GM12878 (cell line): Measurements from ENCODE around the gene AOAH. TPM values are rescaled to one million over a fixed set of nuclear protein-coding genes. Genes with fewer than 3 reads are reported as not detected.

Experiments used
- ATAC-seq: fragments of 200-7000 bp; cut with Tn5 transposase; 3 replicates; pipeline ENCODE4 v1.9.1; 2020; ENCODE audit warnings: mild to moderate bottlenecking, moderate library complexity
- BruUV-seq: library from RNA; stranded (reverse); fragments of 400-500 nt; replicated peaks from 2 replicates; lab custom pipeline; 2021; lab: Mats Ljungman, UMichigan
- CTCF ChIA-PET: fragments of 300-600 bp; sonication (Branson Sonifier 250); formaldehyde crosslinking; extraction: SDS; loops from one replicate; lab custom pipeline; 2021; ENCODE audit warnings: inconsistent platforms; lab: Yijun Ruan, JAX
- POLR2A ChIA-PET: fragments of 350-600 bp; formaldehyde crosslinking; extraction: SDS; loops from one replicate; lab custom pipeline; 2021; ENCODE audit warnings: inconsistent platforms; lab: Charles Lee
- RAD21 ChIA-PET: fragments of 300-600 bp; sonication (Branson Sonifier 250); formaldehyde crosslinking; loops from one replicate; lab custom pipeline; 2023; ENCODE audit warnings: antibody characterized with exemption; ENCODE audit not compliant: unreplicated experiment; lab: Charles Lee
- SMC1A ChIA-PET: fragments of 300-600 bp; sonication (Branson Sonifier 250); formaldehyde crosslinking; loops from one replicate; lab custom pipeline; 2023; ENCODE audit not compliant: unreplicated experiment, uncharacterized antibody; lab: Charles Lee
- DNase-seq: peaks from one replicate; pipeline ENCODE4 v3.0.0-alpha.2; 2011; ENCODE audit warnings: low read depth, low spot score
- FAIRE-seq: peaks from 3 replicates; lab custom pipeline; 2011; peaks lifted over from hg19 to GRCh38; lab: Jason Lieb, UNC
- H2AFZ ChIP-seq: 2 replicates; pipeline ENCODE4 v1.6.0; 2011; ENCODE audit warnings: low read depth, low read length, control low read depth; ENCODE audit not compliant: control insufficient read depth
- H3K27ac ChIP-seq: 2 replicates; pipeline ENCODE4 v1.5.1; 2011; ENCODE audit warnings: control low read depth; ENCODE audit not compliant: control insufficient read depth, insufficient read depth
- H3K27me3 ChIP-seq, 2 experiments: replicated peaks in 1 of 2; 2 replicates each; pipeline versions ENCODE4 v1.6.0 to v1.6.1; 2011; ENCODE audit warnings: low read length in 1 of 2; ENCODE audit not compliant: control insufficient read depth in 2 of 2, insufficient read depth in 2 of 2
- H3K36me3 ChIP-seq, 2 experiments: 2 replicates each; pipeline ENCODE4 v1.5.1; 2011; ENCODE audit warnings: low read length in 1 of 2; ENCODE audit not compliant: control insufficient read depth in 2 of 2, insufficient read depth in 2 of 2
- H3K4me1 ChIP-seq: 2 replicates; pipeline ENCODE4 v1.6.1; 2011; ENCODE audit warnings: mild to moderate bottlenecking, low read length, moderate library complexity, mixed read lengths; ENCODE audit not compliant: control insufficient read depth, insufficient read depth
- H3K4me2 ChIP-seq: 2 replicates; pipeline ENCODE4 v1.6.0; 2011; ENCODE audit warnings: control low read depth; ENCODE audit not compliant: control insufficient read depth, insufficient read depth
- H3K4me3 ChIP-seq: fragments of 200-600 bp; sonication (generic); 2 replicates; pipeline ENCODE4 v1.5.1; 2016
- H3K79me2 ChIP-seq: 2 replicates; pipeline ENCODE4 v1.6.0; 2011; ENCODE audit warnings: low read length; ENCODE audit not compliant: control insufficient read depth, insufficient read depth
- H3K9ac ChIP-seq: 2 replicates; pipeline ENCODE4 v1.8.0; 2011; ENCODE audit warnings: low read length, control low read depth, mixed read lengths; ENCODE audit not compliant: control insufficient read depth, insufficient read depth
- H3K9me3 ChIP-seq: replicated peaks from 3 replicates; pipeline ENCODE4 v1.5.1; 2011; ENCODE audit warnings: mild to moderate bottlenecking, low read length; ENCODE audit not compliant: control insufficient read depth, insufficient read depth
- H4K20me1 ChIP-seq: 2 replicates; pipeline ENCODE4 v1.6.0; 2011; ENCODE audit not compliant: control insufficient read depth, insufficient read depth
- BCL3 ChIP-seq: IDR thresholded peaks from 2 replicates; pipeline ENCODE4 v1.6.1; 2011; ENCODE audit warnings: borderline replicate concordance, low read depth, mild to moderate bottlenecking, moderate library complexity, low read length; ENCODE audit not compliant: insufficient read depth, poor library complexity, severe bottlenecking
- CBX5 ChIP-seq: sonication (generic); IDR thresholded peaks from 2 replicates; pipeline ENCODE4 v1.6.1; 2016; ENCODE audit warnings: low read depth, moderate library complexity, mild to moderate bottlenecking, inconsistent platforms
- CHD2 ChIP-seq: IDR thresholded peaks from 2 replicates; pipeline ENCODE4 v1.6.1; 2011; ENCODE audit warnings: low read depth, low read length, improper control_type of control experiment, borderline replicate concordance
- CTCF ChIP-seq, 3 experiments: IDR thresholded peaks in 2 of 3; conservative IDR thresholded peaks in 1 of 3; 2 replicates each; pipeline ENCODE4 v1.5.1; 2011; ENCODE audit warnings: low read depth in 3 of 3, low read length in 3 of 3, mild to moderate bottlenecking in 3 of 3, control low read depth in 2 of 3, moderate library complexity in 2 of 3, inconsistent platforms in 1 of 3, mixed read lengths in 1 of 3; ENCODE audit not compliant: control insufficient read depth in 2 of 3, insufficient read depth in 1 of 3; ENCODE audit errors: extremely low read depth in 1 of 3
- IRF5 ChIP-seq: fragments of 450-650 bp; IDR thresholded peaks from 2 replicates; pipeline ENCODE4 v1.6.1; 2017; ENCODE audit warnings: borderline replicate concordance
- KDM1A ChIP-seq: fragments of 200-600 bp; sonication (generic); IDR thresholded peaks from 2 replicates; pipeline ENCODE4 v1.6.1; 2016; ENCODE audit warnings: borderline replicate concordance
- PAX8 ChIP-seq: fragments of 450-650 bp; IDR thresholded peaks from 2 replicates; pipeline ENCODE4 v1.6.1; 2017; ENCODE audit warnings: mild to moderate bottlenecking, moderate library complexity
- POLR2A ChIP-seq: IDR thresholded peaks from 2 replicates; pipeline ENCODE4 v1.6.1; 2011; ENCODE audit warnings: low read depth, mild to moderate bottlenecking, low read length
- SMAD1 ChIP-seq: fragments of 450-650 bp; IDR thresholded peaks from 2 replicates; pipeline ENCODE4 v1.6.1; 2018; ENCODE audit warnings: mild to moderate bottlenecking, low read depth; ENCODE audit not compliant: partially characterized antibody
- SMC3 ChIP-seq: IDR thresholded peaks from 2 replicates; pipeline ENCODE4 v1.6.1; 2011; ENCODE audit warnings: low read length, improper control_type of control experiment, borderline replicate concordance
- WGBS: methylation state at CpG from one replicate; pipeline ENCODE4 v1.1.6; 2016; ENCODE audit warnings: low lambda C conversion rate; ENCODE audit not compliant: insufficient replicate concordance, insufficient coverage; ENCODE audit errors: missing lambda C conversion rate; 5-methylcytosine and 5-hydroxymethylcytosine counted together
- in situ Hi-C: fragments of 300-500 bp; cut with MboI; formaldehyde crosslinking; loops from 9 replicates; pipeline ENCODE4 v1.14.3; 2018; ENCODE audit warnings: mixed read lengths
- intact Hi-C: fragments of 100-400 bp; cut with micrococcal nuclease; formaldehyde crosslinking; loops from one replicate; pipeline ENCODE4 v1.14.2; 2022; ENCODE audit not compliant: unreplicated experiment
- polyA plus RNA-seq, 11 experiments: library from polyadenylated mRNA; depleted of rRNA in 4 of 11; unstranded in 6 of 11; stranded (reverse) in 5 of 11; fragments of >200 nt; fragmentation: Nextera tagmentation in 4 of 11; fragmentation: Illumina TruSeq in 1 of 11; extraction: Ambion mirVana in 4 of 11; extraction: Trizol in 1 of 11; gene quantifications; 1 replicate in 1 of 11; 2 replicates in 10 of 11; pipeline versions ENCODE4 v1.2.1 to v1.2.3, GENCODE V29; 2011 to 2016; ENCODE audit warnings: inconsistent platforms in 2 of 11, missing spikeins in 2 of 11, low read depth in 1 of 11
- total RNA-seq, 4 experiments: library from RNA; depleted of rRNA in 3 of 4; stranded (reverse); fragments of >200 nt in 3 of 4; fragmentation: Illumina TruSeq in 1 of 4; extraction: Trizol in 1 of 4; gene quantifications; 2 replicates each; pipeline versions ENCODE4 v1.2.1 to v1.2.3, GENCODE V29; 2013 to 2021

Gene AOAH
- total and polyA plus RNA-seq, 10 of the 15 experiments (the other 5 are each of a cell fraction or from before 2014, with no cell fraction given), result 0.32 to 2.8 (median 1.4) TPM

GRCh38 chr7:36659172-36659516 lies 65.2 kb downstream of the AOAH start:
- no peak for FAIRE-seq
- TF ChIP-seq SMAD1 (no peak), SMC3 (no peak), POLR2A (no peak), CBX5 (no peak), IRF5 (no peak), CHD2 (no peak), CTCF (IDR thresholded peaks at IDR 0.05 in 2 of 3, conservative IDR thresholded peaks at IDR 0.05 in 1 of 3; ENCODE audit: control insufficient read depth in 2 of 3, extremely low read depth in 1 of 3, insufficient read depth in 1 of 3, low read depth in 3 of 3, low read length in 3 of 3) (no peak), PAX8 (no peak), KDM1A (no peak), BCL3 (no peak)
- TF ChIP-seq, all 136 proteins: peak for 0
- DNase-seq (no peak), ATAC-seq (no peak)
- Histone ChIP-seq H3K9ac (no peak overlapping the region), H3K79me2 (no peaks in the 10 kb centered on the region), H3K4me1 (no peaks in the 10 kb centered on the region), H3K36me3 (no peaks in the 10 kb centered on the region), H3K27me3 (no peaks in the 10 kb centered on the region), H3K9me3 (no peaks in the 10 kb centered on the region), H2AFZ (no peak overlapping the region), H3K27ac (no peak overlapping the region), H3K4me2 (no peak overlapping the region), H3K4me3 (no peak overlapping the region), H4K20me1 (no peaks in the 10 kb centered on the region)
- WGBS, result 25% methylated on average over 4 of the region's 4 CpGs
- in situ Hi-C loops, result no loop called here
- ChIA-PET RAD21 (no interaction called here), SMC1A (interaction anchor here (2.0 kb wide), 1 partner anchor 10 kb away, joined by 5 read pairs; no protein-coding TSS in a partner anchor), POLR2A (no interaction called here), CTCF (interaction anchor here (0.7 to 1.1 kb wide), 2 partner anchors 13 to 203 kb away, joined by 3 read pairs; no protein-coding TSS in a partner anchor)
- intact Hi-C loops, result no loop called here
- BruUV-seq, result no TSS peak
